ENCODE results near the gene AGER. TPM values are rescaled to one million over a fixed set of nuclear protein-coding genes. Genes with fewer than 3 reads are reported as not detected.
"Not testable (repeated sequence)": the region's sequence is repeated elsewhere in the genome, so short reads cannot be mapped to it uniquely, and the experiment has no call there.

The AGER gene
- polyA plus RNA-seq, 1 experiment: 2.4 TPM

DNA sequence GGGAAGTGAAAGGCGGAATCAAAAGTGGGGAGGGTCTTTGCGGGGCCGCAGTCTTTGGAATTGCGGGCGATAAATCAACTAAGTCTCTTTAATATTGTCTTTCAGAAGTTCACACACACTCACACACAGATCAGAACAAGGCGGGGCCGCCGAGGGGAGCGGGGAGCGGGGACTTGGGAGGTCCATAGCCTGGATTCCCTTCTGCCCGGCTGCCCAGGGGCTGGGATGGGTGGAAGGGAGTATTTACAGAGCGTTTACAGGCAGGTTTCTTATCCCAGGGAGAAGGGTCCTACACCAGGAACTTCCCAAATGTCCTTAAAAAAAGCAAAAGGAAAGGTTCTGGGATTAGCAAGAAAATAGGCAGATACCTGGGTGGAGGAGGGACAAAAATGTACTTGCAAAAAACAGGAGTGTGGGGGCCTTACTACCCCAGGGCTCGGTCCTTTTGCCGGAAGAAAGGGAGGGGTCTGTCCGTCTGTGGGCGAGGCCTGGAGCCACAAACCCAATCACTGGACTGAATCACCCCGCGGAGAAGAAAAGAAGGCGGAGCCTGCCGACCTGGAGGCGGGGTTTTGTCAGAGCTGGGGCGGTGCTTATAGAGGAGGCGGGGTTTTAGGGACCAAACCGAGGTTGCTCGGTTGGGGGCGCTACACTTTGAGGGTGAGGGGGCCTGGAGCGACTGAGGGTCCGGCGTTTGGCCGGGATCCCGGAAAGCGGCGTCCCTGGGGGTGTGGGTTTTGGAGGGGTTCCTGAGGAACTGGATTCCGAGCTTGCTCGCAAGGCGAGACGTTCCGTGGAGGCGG lies 35.6 kb downstream of the AGER start:
- peaks cover 42% of the 10 kb centered on the region for H3K27me3 ChIP-seq (ENCODE audit: control insufficient read depth, insufficient read depth, low read length)
- DNase-seq (ENCODE audit: low read depth, low spot score): no peak
- POLR2A ChIA-PET: interaction anchor here (0.9 kb wide), 1 partner anchor 8 kb away, joined by 3 read pairs; no protein-coding TSS in a partner anchor
- CTCF ChIA-PET: interaction anchor here (1.2 kb wide), 1 partner anchor 10 kb away, joined by 3 read pairs; no protein-coding TSS in a partner anchor
- H3K9me3 ChIP-seq (ENCODE audit: control insufficient read depth, insufficient read depth, low read length): peaks cover 13% of the 10 kb centered on the region
- TF ChIP-seq, protein P1, sequence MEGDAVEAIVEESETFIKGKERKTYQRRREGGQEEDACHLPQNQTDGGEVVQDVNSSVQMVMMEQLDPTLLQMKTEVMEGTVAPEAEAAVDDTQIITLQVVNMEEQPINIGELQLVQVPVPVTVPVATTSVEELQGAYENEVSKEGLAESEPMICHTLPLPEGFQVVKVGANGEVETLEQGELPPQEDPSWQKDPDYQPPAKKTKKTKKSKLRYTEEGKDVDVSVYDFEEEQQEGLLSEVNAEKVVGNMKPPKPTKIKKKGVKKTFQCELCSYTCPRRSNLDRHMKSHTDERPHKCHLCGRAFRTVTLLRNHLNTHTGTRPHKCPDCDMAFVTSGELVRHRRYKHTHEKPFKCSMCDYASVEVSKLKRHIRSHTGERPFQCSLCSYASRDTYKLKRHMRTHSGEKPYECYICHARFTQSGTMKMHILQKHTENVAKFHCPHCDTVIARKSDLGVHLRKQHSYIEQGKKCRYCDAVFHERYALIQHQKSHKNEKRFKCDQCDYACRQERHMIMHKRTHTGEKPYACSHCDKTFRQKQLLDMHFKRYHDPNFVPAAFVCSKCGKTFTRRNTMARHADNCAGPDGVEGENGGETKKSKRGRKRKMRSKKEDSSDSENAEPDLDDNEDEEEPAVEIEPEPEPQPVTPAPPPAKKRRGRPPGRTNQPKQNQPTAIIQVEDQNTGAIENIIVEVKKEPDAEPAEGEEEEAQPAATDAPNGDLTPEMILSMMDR (IDR thresholded peaks at IDR 0.05; ENCODE audit: low read depth, low read length): no peak
- H3K27ac ChIP-seq (ENCODE audit: low read depth, low read length): no peak overlapping the region
- no peak overlapping the region for H3K4me3 ChIP-seq (ENCODE audit: low read depth, low read length)

DNA sequence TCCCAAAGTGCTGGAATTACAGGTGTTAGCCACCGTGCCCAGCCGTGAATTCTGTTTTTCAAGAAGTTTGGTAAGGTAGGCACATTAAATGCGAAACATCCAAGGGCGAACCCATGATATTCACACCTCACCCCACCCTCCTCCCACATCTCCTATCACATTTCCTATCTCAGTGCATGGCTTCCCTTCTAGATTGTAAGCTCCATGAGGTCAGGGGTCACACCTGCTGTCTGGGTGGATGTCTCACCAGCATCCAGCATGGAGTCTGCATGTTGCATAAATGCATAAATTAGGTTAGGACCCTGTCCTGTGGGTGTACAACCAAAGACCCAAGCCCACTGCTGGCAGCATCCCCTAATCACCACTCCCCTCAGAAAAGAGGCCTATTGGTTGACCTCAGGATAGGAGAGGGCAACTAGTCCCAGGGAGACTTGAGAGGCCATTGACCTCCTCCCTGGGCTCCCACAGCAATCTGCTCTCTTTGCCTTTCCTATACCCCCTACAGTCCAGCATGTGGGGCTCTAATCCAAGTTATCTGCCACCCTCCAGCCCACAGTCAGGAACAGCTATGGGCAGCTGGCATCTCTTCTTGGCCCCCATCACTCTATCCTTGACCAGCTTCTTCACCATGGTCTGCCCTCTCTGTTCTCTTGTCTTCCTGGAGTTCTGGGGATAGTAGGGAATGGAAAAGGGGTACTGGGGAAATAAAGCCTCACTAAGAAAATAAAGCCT lies 36.5 kb downstream of the AGER start:
- H3K27me3 ChIP-seq (ENCODE audit: control insufficient read depth, insufficient read depth, low read length): peaks cover 42% of the 10 kb centered on the region
- no peak overlapping the region for H3K27ac ChIP-seq (ENCODE audit: low read depth, low read length)
- no peak for DNase-seq (ENCODE audit: low read depth, low spot score)
- H3K9me3 ChIP-seq (ENCODE audit: control insufficient read depth, insufficient read depth, low read length): peaks cover 13% of the 10 kb centered on the region
- no peak overlapping the region for H3K4me3 ChIP-seq (ENCODE audit: low read depth, low read length)
- TF ChIP-seq, protein P1 (IDR thresholded peaks at IDR 0.05; ENCODE audit: low read depth, low read length): no peak
- ChIA-PET POLR2A (interaction anchor here (1.4 kb wide), 1 partner anchor 12 kb away, joined by 5 read pairs; no protein-coding TSS in a partner anchor), CTCF (interaction anchor here (1.2 kb wide), 1 partner anchor 9 kb away, joined by 3 read pairs; no protein-coding TSS in a partner anchor)

DNA sequence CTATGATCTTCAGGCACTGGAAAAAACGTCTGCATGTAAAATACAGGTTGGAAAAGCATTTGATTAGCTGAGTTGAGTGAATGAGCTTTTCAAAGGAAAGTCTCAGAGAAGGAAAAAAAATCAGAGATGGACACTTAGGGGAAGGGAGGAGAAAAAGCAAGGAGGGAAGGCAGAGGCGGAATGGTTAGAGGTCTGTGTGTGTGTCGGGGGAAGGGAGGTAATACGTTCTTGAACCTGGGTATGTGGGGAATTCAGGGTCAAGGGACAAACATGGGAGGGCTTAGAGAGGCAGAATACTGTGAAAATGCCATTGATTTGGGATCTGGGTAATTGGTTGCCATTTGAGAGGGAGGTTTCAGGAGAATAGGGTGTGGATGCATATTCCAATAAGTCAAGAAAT lies 37.4 kb downstream of the AGER start:
- Histone ChIP-seq H3K27me3 (ENCODE audit: control insufficient read depth, insufficient read depth, low read length) (peaks cover 46% of the 10 kb centered on the region), H3K27ac (ENCODE audit: low read depth, low read length) (no peak overlapping the region), H3K9me3 (ENCODE audit: control insufficient read depth, insufficient read depth, low read length) (peaks cover 13% of the 10 kb centered on the region), H3K4me3 (ENCODE audit: low read depth, low read length) (no peak overlapping the region)
- no peak for DNase-seq (ENCODE audit: low read depth, low spot score)
- CTCF ChIA-PET: interaction anchor here (1.1 kb wide), 2 partner anchors 28 to 49 kb away, joined by 3 read pairs; no protein-coding TSS in a partner anchor
- TF ChIP-seq, protein P1 (IDR thresholded peaks at IDR 0.05; ENCODE audit: low read depth, low read length): no peak
- POLR2A ChIA-PET: interaction anchor here (1.4 kb wide), 1 partner anchor 11 kb away, joined by 5 read pairs; no protein-coding TSS in a partner anchor

DNA sequence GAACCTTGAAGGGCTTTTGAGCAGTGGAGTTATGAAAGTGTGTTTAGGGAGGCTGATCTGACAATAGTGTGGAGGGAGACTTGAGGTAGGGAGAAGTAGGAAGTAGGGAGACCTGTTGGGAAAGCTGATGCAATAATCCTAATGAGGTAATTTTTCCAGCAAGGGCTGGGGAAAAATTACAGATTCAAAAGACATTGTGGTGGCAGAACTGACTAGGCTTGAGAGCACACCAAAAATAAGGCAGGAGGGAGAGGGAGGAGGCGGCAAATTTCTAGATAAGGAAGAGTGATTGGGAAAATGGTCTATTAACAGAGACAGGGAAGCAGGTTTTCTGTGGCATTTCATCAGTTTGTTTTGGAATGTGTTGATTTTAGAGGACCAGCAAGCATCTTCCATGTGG lies 37.8 kb downstream of the AGER start:
- H3K9me3 ChIP-seq (ENCODE audit: control insufficient read depth, insufficient read depth, low read length): peaks cover 13% of the 10 kb centered on the region
- no peak overlapping the region for H3K4me3 ChIP-seq (ENCODE audit: low read depth, low read length)
- no peak overlapping the region for H3K27ac ChIP-seq (ENCODE audit: low read depth, low read length)
- TF ChIP-seq, protein P1 (IDR thresholded peaks at IDR 0.05; ENCODE audit: low read depth, low read length): no peak
- peaks cover 46% of the 10 kb centered on the region for H3K27me3 ChIP-seq (ENCODE audit: control insufficient read depth, insufficient read depth, low read length)
- POLR2A ChIA-PET: interaction anchor here (1.4 kb wide), 1 partner anchor 10 kb away, joined by 5 read pairs; no protein-coding TSS in a partner anchor
- no peak for DNase-seq (ENCODE audit: low read depth, low spot score)
- CTCF ChIA-PET: interaction anchor here (1.1 kb wide), 2 partner anchors 27 to 49 kb away, joined by 3 read pairs; no protein-coding TSS in a partner anchor

DNA sequence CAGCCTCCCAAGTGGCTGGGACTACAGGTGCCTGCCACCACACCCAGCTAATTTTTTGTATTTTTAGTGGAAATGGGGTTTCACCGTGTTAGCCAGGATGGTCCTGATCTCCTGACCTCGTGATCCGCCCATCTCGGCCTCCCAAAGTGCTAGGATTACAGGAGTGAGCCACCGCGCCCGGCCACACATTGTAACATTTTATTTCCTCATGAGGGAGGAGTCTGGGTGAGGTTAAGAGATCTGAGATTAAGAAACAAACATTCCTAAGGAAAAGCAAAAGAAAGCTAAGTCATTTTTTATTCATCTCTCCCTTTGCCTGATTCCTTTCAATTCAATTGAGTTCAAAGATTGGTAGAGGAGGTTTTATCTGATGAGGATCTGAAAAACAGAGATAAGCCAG lies 39.8 kb downstream of the AGER start:
- H3K27ac ChIP-seq (ENCODE audit: low read depth, low read length); H3K9me3 ChIP-seq (ENCODE audit: control insufficient read depth, insufficient read depth, low read length); DNase-seq (ENCODE audit: low read depth, low spot score); H3K4me3 ChIP-seq (ENCODE audit: low read depth, low read length); POLR2A ChIA-PET: not testable (repeated sequence)
- peaks cover 47% of the 10 kb centered on the region for H3K27me3 ChIP-seq (ENCODE audit: control insufficient read depth, insufficient read depth, low read length)
- CTCF ChIA-PET: interaction anchor here (0.6 kb wide), 1 partner anchor 13 kb away, joined by 9 read pairs; no protein-coding TSS in a partner anchor
